ENCODE data around the gene VSTM2B.

GRCh38 chr19:29535214-29535831 is 9.5 kb downstream of the VSTM2B start:
- no peak for TF ChIP-seq CTCF (conservative IDR thresholded peaks at IDR 0.05 in 1 of 2, IDR thresholded peaks at IDR 0.05 in 1 of 2; ENCODE audit: extremely low read depth in 1 of 2, insufficient read depth in 1 of 2, low read depth in 1 of 2, low read length in 2 of 2)
- no peak for TF ChIP-seq EZH2 (IDR thresholded peaks at IDR 0.05; ENCODE audit: borderline replicate concordance, low read length)
